Glutamatergic neuron (in vitro differentiated cells): Measurements from ENCODE around the gene BRCC3. TPM values are rescaled to one million over a fixed set of nuclear protein-coding genes. Genes with fewer than 3 reads are reported as not detected.
A peak's percentile ranks its signal among the peaks of the same experiment; 100 is the strongest.

Experiments used
- DNase-seq: peaks from one replicate; pipeline ENCODE4 v3.0.0; 2022
- H3K27ac Mint-ChIP-seq: one replicate; pipeline ENCODE4 v1.8.0; 2020; ENCODE audit warnings: mild to moderate bottlenecking, mixed read lengths, inconsistent platforms; ENCODE audit not compliant: unreplicated experiment
- H3K27me3 Mint-ChIP-seq: one replicate; pipeline ENCODE4 v1.8.0; 2020; ENCODE audit warnings: mild to moderate bottlenecking, moderate library complexity, mixed read lengths, inconsistent platforms; ENCODE audit not compliant: unreplicated experiment
- H3K36me3 Mint-ChIP-seq: one replicate; pipeline ENCODE4 v1.8.0; 2020; ENCODE audit warnings: mild to moderate bottlenecking, mixed read lengths, inconsistent platforms; ENCODE audit not compliant: unreplicated experiment
- H3K4me1 Mint-ChIP-seq: one replicate; pipeline ENCODE4 v1.8.0; 2020; ENCODE audit warnings: mild to moderate bottlenecking, low read depth, mixed read lengths, inconsistent platforms; ENCODE audit not compliant: unreplicated experiment
- H3K4me3 Mint-ChIP-seq: one replicate; pipeline ENCODE4 v1.8.0; 2020; ENCODE audit warnings: mild to moderate bottlenecking, mixed read lengths, inconsistent platforms; ENCODE audit not compliant: unreplicated experiment
- H3K9me3 Mint-ChIP-seq: one replicate; pipeline ENCODE4 v1.8.0; 2020; ENCODE audit warnings: mild to moderate bottlenecking, moderate library complexity, mixed read lengths, inconsistent platforms; ENCODE audit not compliant: unreplicated experiment
- CTCF ChIP-seq: fragments of 200-600 bp; sonication (generic); IDR thresholded peaks from one replicate; pipeline ENCODE4 v1.5.0; 2021; ENCODE audit not compliant: partially characterized antibody, unreplicated experiment
- total RNA-seq: library from RNA; stranded (reverse); fragmentation: NEBNext Ultra II Directional; extraction: Animal tissue kit (Norgen Biotek cat#: 25700); gene quantifications from one replicate; pipeline ENCODE4 v1.2.1, GENCODE V29; 2021; ENCODE audit not compliant: unreplicated experiment

Gene BRCC3
- total RNA-seq, 1 donor from 2014 or later, result 21.9 TPM

GRCh38 chrX:155094468-155095061 is 23.3 kb downstream of the BRCC3 start:
- peak; percentile 71 for TF ChIP-seq CTCF
- Mint-ChIP-seq H3K27ac (no peak overlapping the region), H3K36me3 (no peaks in the 10 kb centered on the region), H3K4me3 (no peak overlapping the region), H3K9me3 (no peaks in the 10 kb centered on the region), H3K4me1 (no peaks in the 10 kb centered on the region), H3K27me3 (no peaks in the 10 kb centered on the region)
- no peak for DNase-seq

GRCh38 chrX:155105919-155106318 is 34.6 kb downstream of the BRCC3 start:
- no peak overlapping the region for H3K27ac Mint-ChIP-seq
- no peaks in the 10 kb centered on the region for H3K27me3 Mint-ChIP-seq
- TF ChIP-seq CTCF, result no peak
- no peaks in the 10 kb centered on the region for H3K4me1 Mint-ChIP-seq
- no peaks in the 10 kb centered on the region for H3K36me3 Mint-ChIP-seq
- H3K4me3 Mint-ChIP-seq, result no peak overlapping the region
- no peak for DNase-seq
- H3K9me3 Mint-ChIP-seq, result no peaks in the 10 kb centered on the region

GRCh38 chrX:155108427-155108826 is 37.1 kb downstream of the BRCC3 start:
- no peak for TF ChIP-seq CTCF
- no peaks in the 10 kb centered on the region for H3K27me3 Mint-ChIP-seq
- no peaks in the 10 kb centered on the region for H3K4me1 Mint-ChIP-seq
- DNase-seq, result no peak
- H3K9me3 Mint-ChIP-seq, result no peaks in the 10 kb centered on the region
- H3K36me3 Mint-ChIP-seq, result peaks cover 4% of the 10 kb centered on the region
- no peak overlapping the region for H3K27ac Mint-ChIP-seq
- no peak overlapping the region for H3K4me3 Mint-ChIP-seq

GRCh38 chrX:155112171-155112570 is 40.9 kb downstream of the BRCC3 start:
- H3K9me3 Mint-ChIP-seq, result no peaks in the 10 kb centered on the region
- no peaks in the 10 kb centered on the region for H3K27me3 Mint-ChIP-seq
- H3K27ac Mint-ChIP-seq, result no peak overlapping the region
- no peak for TF ChIP-seq CTCF
- peaks cover 4% of the 10 kb centered on the region for H3K36me3 Mint-ChIP-seq
- no peak overlapping the region for H3K4me3 Mint-ChIP-seq
- DNase-seq, result no peak
- H3K4me1 Mint-ChIP-seq, result no peaks in the 10 kb centered on the region

- no peaks in the 10 kb centered on the region for H3K9me3 Mint-ChIP-seq
Measured at GRCh38 chrX:155113097-155113496, 41.8 kb downstream of the BRCC3 start.

More at GRCh38 chrX:155113097-155113496, 41.8 kb downstream of the BRCC3 start:
- Mint-ChIP-seq H3K4me1 (no peaks in the 10 kb centered on the region), H3K27me3 (no peaks in the 10 kb centered on the region), H3K4me3 (no peak overlapping the region), H3K27ac (no peak overlapping the region), H3K36me3 (peaks cover 4% of the 10 kb centered on the region)
- TF ChIP-seq CTCF, result no peak
- DNase-seq, result no peak
